IMR-90 (cell line): ENCODE measurements around the gene ZNF639.

Source experiments
- POLR2A ChIP-seq: IDR thresholded peaks from 2 replicates; pipeline ENCODE4 v1.6.1; 2012; ENCODE audit warnings: mild to moderate bottlenecking, low read depth, low read length
- RAD21 ChIP-seq: IDR thresholded peaks from 2 replicates; pipeline ENCODE4 v1.6.1; 2012; ENCODE audit warnings: low read length, improper control_type of control experiment
- TF ChIP-seq, protein P1 (sequence below): conservative IDR thresholded peaks from 2 replicates; pipeline ENCODE4 v1.5.1; 2012; ENCODE audit warnings: mild to moderate bottlenecking, low read depth, low read length, improper control_type of control experiment

DNA sequence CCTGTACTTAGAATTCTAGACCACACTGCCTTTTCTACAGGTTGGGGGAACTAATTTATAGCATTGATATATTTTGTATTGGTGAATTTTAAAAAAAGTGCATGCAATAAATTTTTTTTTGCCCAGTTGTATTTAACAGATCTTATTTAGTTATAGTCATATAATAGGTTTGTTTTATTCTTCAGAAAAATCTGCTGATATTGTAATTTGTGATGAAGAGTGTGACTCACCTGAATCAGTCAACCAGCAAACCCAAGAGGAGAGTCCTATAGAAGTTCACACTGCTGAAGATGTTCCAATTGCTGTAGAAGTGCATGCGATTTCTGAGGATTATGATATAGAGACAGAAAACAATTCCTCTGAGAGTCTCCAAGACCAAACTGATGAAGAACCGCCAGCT, 10.3 kb downstream of the ZNF639 start:
- TF ChIP-seq, protein P1, sequence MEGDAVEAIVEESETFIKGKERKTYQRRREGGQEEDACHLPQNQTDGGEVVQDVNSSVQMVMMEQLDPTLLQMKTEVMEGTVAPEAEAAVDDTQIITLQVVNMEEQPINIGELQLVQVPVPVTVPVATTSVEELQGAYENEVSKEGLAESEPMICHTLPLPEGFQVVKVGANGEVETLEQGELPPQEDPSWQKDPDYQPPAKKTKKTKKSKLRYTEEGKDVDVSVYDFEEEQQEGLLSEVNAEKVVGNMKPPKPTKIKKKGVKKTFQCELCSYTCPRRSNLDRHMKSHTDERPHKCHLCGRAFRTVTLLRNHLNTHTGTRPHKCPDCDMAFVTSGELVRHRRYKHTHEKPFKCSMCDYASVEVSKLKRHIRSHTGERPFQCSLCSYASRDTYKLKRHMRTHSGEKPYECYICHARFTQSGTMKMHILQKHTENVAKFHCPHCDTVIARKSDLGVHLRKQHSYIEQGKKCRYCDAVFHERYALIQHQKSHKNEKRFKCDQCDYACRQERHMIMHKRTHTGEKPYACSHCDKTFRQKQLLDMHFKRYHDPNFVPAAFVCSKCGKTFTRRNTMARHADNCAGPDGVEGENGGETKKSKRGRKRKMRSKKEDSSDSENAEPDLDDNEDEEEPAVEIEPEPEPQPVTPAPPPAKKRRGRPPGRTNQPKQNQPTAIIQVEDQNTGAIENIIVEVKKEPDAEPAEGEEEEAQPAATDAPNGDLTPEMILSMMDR = no peak
- TF ChIP-seq RAD21 (no peak), POLR2A (no peak)
